Measurements from ENCODE around the gene MRPL27. TPM values are rescaled to one million over a fixed set of nuclear protein-coding genes. Genes with fewer than 3 reads are reported as not detected.

Gene MRPL27
- total and polyA plus RNA-seq, 2 donors (not counting 1 experiment from before 2014, with no cell fraction given): 32.5 to 40.2 TPM

GRCh38 chr17:50364061-50364458 lies 8.9 kb downstream of the MRPL27 start:
- 90% methylated on average over 4 of the region's 4 CpGs for WGBS (ENCODE audit: insufficient coverage)
- H3K4me3 ChIP-seq (ENCODE audit: control extremely low read depth in 1 of 5, extremely low read depth in 1 of 5, insufficient read depth in 1 of 5, low read depth in 2 of 5, low read length in 4 of 5): no peak overlapping the region

More at GRCh38 chr17:50364061-50364458, 8.9 kb downstream of the MRPL27 start:
- intact Hi-C loops (cut with micrococcal nuclease): no loop called here
- Mint-ChIP-seq H3K9me3 (ENCODE audit: insufficient read depth) (no peaks in the 10 kb centered on the region), H3K4me1 (peaks cover 8% of the 10 kb centered on the region), H3K27ac (no peak overlapping the region), H3K27me3 (no peaks in the 10 kb centered on the region), H3K4me3 (no peak overlapping the region)
- H3K9ac ChIP-seq (ENCODE audit: low read length): no peak overlapping the region
- no peak for ATAC-seq (ENCODE audit: low read depth)
- no peak for DNase-seq
- H3K4me1 ChIP-seq (ENCODE audit: control insufficient read depth in 2 of 2, insufficient read depth in 2 of 2, low read length in 2 of 2): peaks cover 5 to 8% of the 10 kb centered on the region in 2 donors
- no peak overlapping the region for H2AFZ ChIP-seq (ENCODE audit: insufficient read depth, low read depth, low read length, poor library complexity, severe bottlenecking)
- CTCF ChIA-PET: interaction anchor here (4.6 to 5.0 kb wide), 2 partner anchors 34 to 115 kb away, joined by 34 to 43 read pairs; partner anchors contain the start of genes LRRC59 and RSAD1
- TF ChIP-seq EZH2 (IDR thresholded peaks at IDR 0.05; ENCODE audit: borderline replicate concordance, insufficient read depth, low read depth, low read length, poor library complexity, severe bottlenecking): no peak
- TF ChIP-seq, protein P1, sequence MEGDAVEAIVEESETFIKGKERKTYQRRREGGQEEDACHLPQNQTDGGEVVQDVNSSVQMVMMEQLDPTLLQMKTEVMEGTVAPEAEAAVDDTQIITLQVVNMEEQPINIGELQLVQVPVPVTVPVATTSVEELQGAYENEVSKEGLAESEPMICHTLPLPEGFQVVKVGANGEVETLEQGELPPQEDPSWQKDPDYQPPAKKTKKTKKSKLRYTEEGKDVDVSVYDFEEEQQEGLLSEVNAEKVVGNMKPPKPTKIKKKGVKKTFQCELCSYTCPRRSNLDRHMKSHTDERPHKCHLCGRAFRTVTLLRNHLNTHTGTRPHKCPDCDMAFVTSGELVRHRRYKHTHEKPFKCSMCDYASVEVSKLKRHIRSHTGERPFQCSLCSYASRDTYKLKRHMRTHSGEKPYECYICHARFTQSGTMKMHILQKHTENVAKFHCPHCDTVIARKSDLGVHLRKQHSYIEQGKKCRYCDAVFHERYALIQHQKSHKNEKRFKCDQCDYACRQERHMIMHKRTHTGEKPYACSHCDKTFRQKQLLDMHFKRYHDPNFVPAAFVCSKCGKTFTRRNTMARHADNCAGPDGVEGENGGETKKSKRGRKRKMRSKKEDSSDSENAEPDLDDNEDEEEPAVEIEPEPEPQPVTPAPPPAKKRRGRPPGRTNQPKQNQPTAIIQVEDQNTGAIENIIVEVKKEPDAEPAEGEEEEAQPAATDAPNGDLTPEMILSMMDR (IDR thresholded peaks at IDR 0.05): no peak
- POLR2A ChIA-PET: no interaction called here
- H3K9me3 ChIP-seq (ENCODE audit: control extremely low read depth in 1 of 3, control insufficient read depth in 2 of 3, insufficient read depth in 1 of 3, low read length in 2 of 3): no peaks in the 10 kb centered on the region
- no peaks in the 10 kb centered on the region for H3K27me3 ChIP-seq (replicated peaks in 1 of 4; ENCODE audit: control extremely low read depth in 1 of 4, control insufficient read depth in 3 of 4, insufficient read depth in 4 of 4, low read length in 3 of 4)
- no peak overlapping the region for H3K27ac ChIP-seq (ENCODE audit: low read length in 2 of 2)
- peaks cover 46% of the 10 kb centered on the region for H4K20me1 ChIP-seq (ENCODE audit: control insufficient read depth, insufficient read depth, low read length, poor library complexity, severe bottlenecking)
- peaks cover 4% of the 10 kb centered on the region for H3K79me2 ChIP-seq (ENCODE audit: control insufficient read depth, insufficient read depth, low read length)
- H3K36me3 ChIP-seq (replicated peaks in 1 of 2; ENCODE audit: control extremely low read depth in 1 of 2, control insufficient read depth in 1 of 2, extremely low read depth in 1 of 2, insufficient read depth in 2 of 2, low read length in 1 of 2): peaks cover 0 to 52% of the 10 kb centered on the region in 2 experiments
- no peak overlapping the region for H3K4me2 ChIP-seq (replicated peaks; ENCODE audit: low read depth, low read length, poor library complexity, severe bottlenecking)

Measured in B cell (primary cell).